Measurements from ENCODE around the gene FBXO46.

DNA sequence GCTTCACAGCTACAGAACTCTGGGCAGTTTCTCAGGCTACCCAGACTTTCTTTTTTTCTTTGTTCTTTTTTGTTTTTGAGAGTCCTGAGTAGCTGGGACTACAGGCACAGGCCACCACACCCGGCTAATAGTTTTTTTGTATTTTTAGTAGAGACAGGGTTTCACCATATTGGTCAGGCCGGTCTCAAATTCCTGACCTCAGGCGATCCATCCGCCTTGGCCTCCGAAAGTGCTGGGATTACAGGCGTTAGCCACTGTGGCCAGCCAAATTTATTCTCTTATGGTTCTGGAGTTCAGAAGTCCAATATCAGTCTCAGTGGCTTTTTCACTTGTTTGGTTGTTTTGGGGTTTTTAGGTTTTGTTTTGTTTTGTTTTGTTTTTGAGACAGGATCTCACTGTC is 14.9 kb upstream of the FBXO46 start:
- TF ChIP-seq, protein P1, sequence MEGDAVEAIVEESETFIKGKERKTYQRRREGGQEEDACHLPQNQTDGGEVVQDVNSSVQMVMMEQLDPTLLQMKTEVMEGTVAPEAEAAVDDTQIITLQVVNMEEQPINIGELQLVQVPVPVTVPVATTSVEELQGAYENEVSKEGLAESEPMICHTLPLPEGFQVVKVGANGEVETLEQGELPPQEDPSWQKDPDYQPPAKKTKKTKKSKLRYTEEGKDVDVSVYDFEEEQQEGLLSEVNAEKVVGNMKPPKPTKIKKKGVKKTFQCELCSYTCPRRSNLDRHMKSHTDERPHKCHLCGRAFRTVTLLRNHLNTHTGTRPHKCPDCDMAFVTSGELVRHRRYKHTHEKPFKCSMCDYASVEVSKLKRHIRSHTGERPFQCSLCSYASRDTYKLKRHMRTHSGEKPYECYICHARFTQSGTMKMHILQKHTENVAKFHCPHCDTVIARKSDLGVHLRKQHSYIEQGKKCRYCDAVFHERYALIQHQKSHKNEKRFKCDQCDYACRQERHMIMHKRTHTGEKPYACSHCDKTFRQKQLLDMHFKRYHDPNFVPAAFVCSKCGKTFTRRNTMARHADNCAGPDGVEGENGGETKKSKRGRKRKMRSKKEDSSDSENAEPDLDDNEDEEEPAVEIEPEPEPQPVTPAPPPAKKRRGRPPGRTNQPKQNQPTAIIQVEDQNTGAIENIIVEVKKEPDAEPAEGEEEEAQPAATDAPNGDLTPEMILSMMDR (conservative IDR thresholded peaks at IDR 0.05; ENCODE audit: low read depth, low read length) = no peak
- TF ChIP-seq EZH2 (IDR thresholded peaks at IDR 0.05; ENCODE audit: borderline replicate concordance, low read depth, low read length, poor library complexity, severe bottlenecking) = no peak

All from A673 (cell line).